ENCODE data around the gene SETD1A. TPM values are rescaled to one million over a fixed set of nuclear protein-coding genes. Genes with fewer than 3 reads are reported as not detected.

SETD1A gene
- total RNA-seq, 1 donor from 2014 or later, result 24.3 TPM

GRCh38 chr16:30967795-30968194, 10.2 kb downstream of the SETD1A start:
- H3K9me3 Mint-ChIP-seq (ENCODE audit: unreplicated experiment), result peaks cover 7% of the 10 kb centered on the region
- H3K27me3 Mint-ChIP-seq (ENCODE audit: unreplicated experiment), result peaks cover 6% of the 10 kb centered on the region
- TF ChIP-seq, protein P1, sequence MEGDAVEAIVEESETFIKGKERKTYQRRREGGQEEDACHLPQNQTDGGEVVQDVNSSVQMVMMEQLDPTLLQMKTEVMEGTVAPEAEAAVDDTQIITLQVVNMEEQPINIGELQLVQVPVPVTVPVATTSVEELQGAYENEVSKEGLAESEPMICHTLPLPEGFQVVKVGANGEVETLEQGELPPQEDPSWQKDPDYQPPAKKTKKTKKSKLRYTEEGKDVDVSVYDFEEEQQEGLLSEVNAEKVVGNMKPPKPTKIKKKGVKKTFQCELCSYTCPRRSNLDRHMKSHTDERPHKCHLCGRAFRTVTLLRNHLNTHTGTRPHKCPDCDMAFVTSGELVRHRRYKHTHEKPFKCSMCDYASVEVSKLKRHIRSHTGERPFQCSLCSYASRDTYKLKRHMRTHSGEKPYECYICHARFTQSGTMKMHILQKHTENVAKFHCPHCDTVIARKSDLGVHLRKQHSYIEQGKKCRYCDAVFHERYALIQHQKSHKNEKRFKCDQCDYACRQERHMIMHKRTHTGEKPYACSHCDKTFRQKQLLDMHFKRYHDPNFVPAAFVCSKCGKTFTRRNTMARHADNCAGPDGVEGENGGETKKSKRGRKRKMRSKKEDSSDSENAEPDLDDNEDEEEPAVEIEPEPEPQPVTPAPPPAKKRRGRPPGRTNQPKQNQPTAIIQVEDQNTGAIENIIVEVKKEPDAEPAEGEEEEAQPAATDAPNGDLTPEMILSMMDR (IDR thresholded peaks at IDR 0.05; ENCODE audit: partially characterized antibody, unreplicated experiment), result no peak
- H3K4me3 Mint-ChIP-seq (ENCODE audit: unreplicated experiment), result no peak overlapping the region
- no peak for DNase-seq
- no peaks in the 10 kb centered on the region for H3K4me1 Mint-ChIP-seq (ENCODE audit: low read depth, unreplicated experiment)
- peaks cover 8% of the 10 kb centered on the region for H3K36me3 Mint-ChIP-seq (ENCODE audit: unreplicated experiment)
- peak overlapping the region; percentile 5 for H3K27ac Mint-ChIP-seq (ENCODE audit: unreplicated experiment)

DNA sequence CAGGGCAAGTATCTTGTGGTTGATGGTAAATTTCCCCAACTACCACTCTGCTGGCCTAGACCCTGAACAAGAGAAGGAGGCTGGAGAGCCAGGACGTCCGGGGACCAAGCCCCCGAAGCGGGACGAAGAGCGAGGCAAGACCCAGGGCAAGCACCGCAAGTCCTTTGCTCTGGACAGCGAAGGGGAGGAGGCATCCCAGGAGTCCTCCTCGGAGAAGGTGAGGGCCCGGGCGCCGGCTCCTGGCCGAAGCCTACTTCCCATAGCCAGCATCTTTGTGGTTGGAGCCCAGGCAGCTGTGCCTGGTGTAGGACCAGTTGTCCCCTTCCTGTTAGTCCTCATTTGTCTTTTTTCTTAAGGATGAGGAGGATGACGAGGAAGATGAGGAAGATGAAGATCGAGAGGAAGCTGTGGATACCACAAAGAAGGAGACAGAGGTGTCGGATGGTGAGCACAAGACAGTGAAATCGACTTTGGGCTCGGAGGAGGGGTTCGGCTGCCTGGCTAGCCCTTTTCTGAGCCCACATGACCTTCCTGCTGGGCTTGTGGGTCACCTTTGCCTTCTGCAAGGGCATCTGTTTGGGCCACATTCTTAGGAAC, 11.8 kb downstream of the SETD1A start:
- DNase-seq, result no peak
- TF ChIP-seq, protein P1 (IDR thresholded peaks at IDR 0.05; ENCODE audit: partially characterized antibody, unreplicated experiment), result no peak
- Mint-ChIP-seq H3K36me3 (ENCODE audit: unreplicated experiment) (peaks cover 13% of the 10 kb centered on the region), H3K4me1 (ENCODE audit: low read depth, unreplicated experiment) (no peaks in the 10 kb centered on the region), H3K27ac (ENCODE audit: unreplicated experiment) (no peak overlapping the region), H3K9me3 (ENCODE audit: unreplicated experiment) (peaks cover 9% of the 10 kb centered on the region), H3K27me3 (ENCODE audit: unreplicated experiment) (peaks cover 10% of the 10 kb centered on the region), H3K4me3 (ENCODE audit: unreplicated experiment) (no peak overlapping the region)

- Mint-ChIP-seq H3K27ac (ENCODE audit: unreplicated experiment) (no peak overlapping the region), H3K36me3 (ENCODE audit: unreplicated experiment) (peaks cover 13% of the 10 kb centered on the region), H3K27me3 (ENCODE audit: unreplicated experiment) (peaks cover 10% of the 10 kb centered on the region), H3K4me1 (ENCODE audit: low read depth, unreplicated experiment) (no peaks in the 10 kb centered on the region), H3K4me3 (ENCODE audit: unreplicated experiment) (no peak overlapping the region), H3K9me3 (ENCODE audit: unreplicated experiment) (peaks cover 7% of the 10 kb centered on the region)
- TF ChIP-seq, protein P1 (IDR thresholded peaks at IDR 0.05; ENCODE audit: partially characterized antibody, unreplicated experiment), result no peak
- no peak for DNase-seq
These were observed 13.7 kb downstream of the SETD1A start for GRCh38 chr16:30971298-30971697.

GRCh38 chr16:30972872-30973271, 15.3 kb downstream of the SETD1A start:
- Mint-ChIP-seq H3K4me1 (ENCODE audit: low read depth, unreplicated experiment) (no peaks in the 10 kb centered on the region), H3K27me3 (ENCODE audit: unreplicated experiment) (peaks cover 8% of the 10 kb centered on the region), H3K4me3 (ENCODE audit: unreplicated experiment) (peak overlapping the region; percentile 21), H3K36me3 (ENCODE audit: unreplicated experiment) (peaks cover 13% of the 10 kb centered on the region), H3K27ac (ENCODE audit: unreplicated experiment) (no peak overlapping the region), H3K9me3 (ENCODE audit: unreplicated experiment) (peaks cover 4% of the 10 kb centered on the region)
- TF ChIP-seq, protein P1 (IDR thresholded peaks at IDR 0.05; ENCODE audit: partially characterized antibody, unreplicated experiment), result no peak
- no peak for DNase-seq

GRCh38 chr16:30974348-30974747, 16.8 kb downstream of the SETD1A start:
- Mint-ChIP-seq H3K27ac (ENCODE audit: unreplicated experiment) (no peak overlapping the region), H3K27me3 (ENCODE audit: unreplicated experiment) (peaks cover 12% of the 10 kb centered on the region), H3K4me3 (ENCODE audit: unreplicated experiment) (no peak overlapping the region), H3K9me3 (ENCODE audit: unreplicated experiment) (peaks cover 5% of the 10 kb centered on the region), H3K36me3 (ENCODE audit: unreplicated experiment) (peaks cover 13% of the 10 kb centered on the region), H3K4me1 (ENCODE audit: low read depth, unreplicated experiment) (no peaks in the 10 kb centered on the region)
- no peak for DNase-seq
- TF ChIP-seq, protein P1 (IDR thresholded peaks at IDR 0.05; ENCODE audit: partially characterized antibody, unreplicated experiment), result no peak

Data from glutamatergic neuron (in vitro differentiated cells).